ENCODE results near the gene CDK17.
A peak's percentile ranks its signal among the peaks of the same experiment; 100 is the strongest.

- TF ChIP-seq CTCF (IDR thresholded peaks at IDR 0.05) (peak; percentile 43 to 53 (median 47)), POLR2A (IDR thresholded peaks at IDR 0.05) (peak in 1 of 2 donors; percentile 6)
These were observed 1.0 kb upstream of the CDK17 start for GRCh38 chr12:96401076-96401871.

All from uterus (tissue), 2 donors.